GM21515 (cell line): ENCODE data around the gene SHFL.

Experiments
- ATAC-seq: cut with Tn5 transposase; IDR thresholded peaks from one replicate; pipeline ENCODE4 v1.9.1; 2021; ENCODE audit not compliant: unreplicated experiment

Gene SHFL

GRCh38 chr19:10126213-10126639 lies 40.1 kb downstream of the SHFL start:
- no peak for ATAC-seq

GRCh38 chr19:10132905-10133304 lies 46.8 kb downstream of the SHFL start:
- no peak for ATAC-seq

DNA sequence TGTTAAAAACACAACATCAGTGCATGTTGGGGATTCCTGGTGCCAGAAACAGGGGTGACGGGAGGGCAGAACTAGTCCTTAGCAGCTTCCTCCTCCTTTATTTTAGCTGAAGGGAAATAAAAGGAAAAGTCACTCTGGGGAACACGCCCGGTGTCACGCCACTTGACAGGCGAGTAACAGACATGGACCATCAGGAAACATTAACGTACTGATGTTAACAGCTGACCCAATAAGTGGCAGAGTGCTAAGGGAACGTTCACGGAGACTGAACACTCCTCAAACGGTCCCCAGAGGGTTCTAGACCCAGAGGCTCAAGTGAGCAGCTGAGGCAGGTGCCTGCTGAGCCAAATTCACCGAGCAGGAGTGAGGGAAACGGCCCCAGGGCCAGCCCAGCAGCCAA lies 47.5 kb downstream of the SHFL start:
- no peak for ATAC-seq

DNA sequence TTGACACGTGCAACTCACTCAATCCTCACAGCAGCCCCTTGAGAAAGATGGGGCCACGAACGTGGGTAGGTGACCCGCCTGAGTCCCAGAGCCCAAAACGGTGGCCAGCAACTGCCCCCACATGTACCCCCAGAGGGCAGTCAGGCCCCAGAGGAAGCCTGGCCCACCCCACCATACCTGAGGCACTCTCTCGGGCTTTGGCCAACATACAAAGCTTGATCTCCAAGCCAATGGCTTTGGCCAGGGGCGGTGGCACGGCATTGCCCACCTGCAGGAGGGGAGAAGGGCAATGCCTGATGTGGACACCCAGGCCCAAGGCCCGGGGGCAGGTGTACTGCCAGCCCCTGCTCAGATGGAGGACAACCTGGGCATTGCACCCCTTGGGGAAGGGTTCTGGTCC lies 47.9 kb downstream of the SHFL start:
- ATAC-seq: no peak

- no peak for ATAC-seq
Observed at GRCh38 chr19:10135551-10136334, 49.6 kb downstream of the SHFL start.

DNA sequence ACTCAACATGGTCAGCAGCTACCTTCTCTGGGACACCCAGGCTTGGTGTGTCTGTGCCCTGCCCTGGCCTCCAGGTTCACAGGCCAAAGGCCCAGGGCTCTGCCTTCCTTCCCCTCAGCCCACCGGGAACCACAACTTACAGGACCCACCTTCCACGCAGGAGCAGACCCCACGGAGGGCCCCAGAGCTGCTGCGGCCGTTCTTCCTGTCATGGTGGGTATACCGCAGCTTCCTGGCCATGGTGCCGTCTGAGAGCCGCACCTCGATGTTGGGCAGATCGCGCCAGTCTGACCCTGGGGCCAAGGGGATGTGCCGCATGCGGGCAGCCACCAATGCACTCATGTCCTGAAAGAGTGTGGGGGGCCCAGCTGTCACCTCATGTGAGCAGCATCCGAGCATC lies 50.8 kb downstream of the SHFL start:
- no peak for ATAC-seq

DNA sequence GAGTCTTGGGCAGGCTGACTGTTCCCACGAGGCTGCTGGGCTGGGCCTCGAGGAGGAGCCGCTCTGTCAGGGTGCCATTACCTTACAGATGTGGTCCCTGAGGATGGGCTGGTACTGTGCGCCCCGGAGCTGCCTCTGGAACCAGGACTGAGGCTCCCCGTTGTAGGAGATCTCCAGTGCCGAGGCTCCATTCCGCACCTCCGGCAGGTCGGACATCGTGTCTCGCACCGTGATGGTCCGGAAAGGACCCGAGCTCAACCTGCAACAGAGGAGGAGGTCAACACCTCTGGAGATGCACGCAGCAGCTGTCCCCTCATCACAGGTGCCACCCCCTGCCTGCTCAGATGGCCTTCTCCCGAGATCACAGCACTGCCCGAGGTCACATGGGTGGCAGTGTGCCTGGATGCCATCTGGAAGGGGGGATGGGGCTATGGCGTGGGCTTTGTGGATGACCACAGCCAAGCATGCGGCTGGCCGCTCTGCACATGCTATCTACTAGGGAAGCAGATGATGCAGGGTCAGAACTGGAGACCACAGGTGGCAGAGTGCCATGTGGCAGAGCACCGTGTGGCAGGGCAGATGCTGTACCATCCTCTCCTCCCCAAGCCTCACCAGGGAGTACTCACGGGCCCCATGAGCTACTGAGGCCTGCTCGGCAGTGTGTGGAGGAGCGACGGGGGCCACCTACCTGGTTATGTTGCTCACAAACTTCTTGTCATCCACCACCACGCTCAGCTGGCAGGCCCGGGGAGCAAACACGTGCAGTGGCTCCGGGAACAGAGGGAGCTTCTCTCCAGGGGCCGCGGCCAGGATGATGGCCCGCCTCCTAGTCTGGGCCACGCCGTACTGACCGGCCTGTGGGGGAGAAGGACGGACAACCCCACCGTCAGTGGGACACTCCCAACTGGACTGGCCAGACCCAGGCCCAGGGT lies 51.9 kb downstream of the SHFL start:
- ATAC-seq: no peak

GRCh38 chr19:10138879-10139795 lies 53.0 kb downstream of the SHFL start:
- ATAC-seq: no peak

DNA sequence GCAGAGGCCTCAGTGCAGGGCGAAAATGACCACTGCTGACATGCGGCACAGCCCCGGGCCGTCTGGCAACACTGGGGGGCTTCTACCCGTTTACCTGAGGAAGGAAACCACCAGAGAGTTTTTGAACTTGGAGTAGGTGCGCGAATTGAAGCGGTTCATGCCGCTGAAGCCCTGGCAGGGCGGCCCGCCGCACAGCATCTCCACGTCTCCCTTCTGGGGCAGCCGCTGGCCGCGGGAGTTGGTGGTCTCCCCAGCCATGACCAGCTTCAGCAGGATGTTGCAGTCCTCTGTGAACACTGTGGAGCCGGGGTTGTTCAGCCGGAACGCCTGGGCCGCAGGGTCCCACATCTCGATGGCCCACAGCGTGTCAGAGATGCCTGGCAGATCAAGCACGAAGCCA lies 53.8 kb downstream of the SHFL start:
- ATAC-seq: no peak

DNA sequence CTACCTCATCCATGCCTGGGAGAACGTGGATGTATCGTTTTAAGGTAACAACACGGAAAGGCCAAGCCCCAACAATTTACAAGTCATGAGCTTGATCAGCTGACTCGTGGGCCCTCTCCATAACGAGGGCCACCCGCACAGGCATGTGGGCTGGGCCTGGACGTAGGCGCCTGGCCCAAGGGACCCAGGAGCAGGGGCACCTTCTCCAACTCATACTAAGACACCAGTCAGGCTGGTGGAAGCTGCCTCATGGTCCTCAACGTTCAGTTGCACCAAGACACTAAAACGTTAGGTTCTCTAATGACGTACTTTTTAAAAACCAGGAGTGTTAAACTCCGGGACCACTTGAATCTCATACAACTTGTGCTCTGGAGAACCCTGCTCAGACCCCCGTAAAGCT lies 55.4 kb downstream of the SHFL start:
- no peak for ATAC-seq

DNA sequence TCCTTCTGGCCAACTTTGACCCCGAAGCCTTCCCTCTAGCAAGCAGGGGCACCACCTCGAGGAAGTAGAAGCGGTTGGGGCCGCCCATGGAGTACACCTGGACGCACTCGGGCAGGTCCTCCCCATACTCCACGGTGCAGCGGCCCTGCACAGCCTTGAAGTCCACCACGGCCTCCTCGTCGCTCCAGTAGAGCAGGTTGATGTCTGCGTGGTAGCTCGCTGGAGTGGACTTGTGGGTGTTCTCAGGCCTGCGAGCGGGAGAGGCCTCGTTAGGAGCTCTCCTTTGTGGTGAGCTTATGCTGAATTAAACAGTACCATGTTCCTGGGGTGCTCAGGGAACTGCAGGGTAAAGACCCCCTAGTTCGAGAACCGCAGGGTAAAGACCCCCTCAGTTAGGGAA lies 55.9 kb downstream of the SHFL start:
- ATAC-seq: no peak
